DMS79 treated with DMSO at 0.1 percent for 48 hours (cell line): ENCODE measurements around the gene GCA.
A peak's percentile ranks its signal among the peaks of the same experiment; 100 is the strongest.

Experiments
- DNase-seq: peaks from one replicate; lab custom pipeline; 2025; lab: John Stamatoyannopoulos, UW

Gene GCA

GRCh38 chr2:162328424-162329157, 15.3 kb upstream of the GCA start:
- no peak for DNase-seq

- no peak for DNase-seq
Observed at GRCh38 chr2:162330881-162331280, 13.1 kb upstream of the GCA start.

GRCh38 chr2:162333968-162334367, 10.0 kb upstream of the GCA start:
- no peak for DNase-seq

- no peak for DNase-seq
Observed at GRCh38 chr2:162337868-162338267, 6.1 kb upstream of the GCA start.

- DNase-seq = no peak
Observed at GRCh38 chr2:162340822-162341221, 3.1 kb upstream of the GCA start.

- DNase-seq = no peak
Observed at GRCh38 chr2:162342321-162342720, 1.6 kb upstream of the GCA start.

- DNase-seq = no peak
Observed at GRCh38 chr2:162342841-162343240, 1.1 kb upstream of the GCA start.

GRCh38 chr2:162343492-162343823, 474 bp upstream of the GCA start:
- no peak for DNase-seq

GRCh38 chr2:162344617-162344950, 652 bp downstream of the GCA start:
- peak; percentile 49 for DNase-seq

- DNase-seq = no peak
Observed at GRCh38 chr2:162365392-162365791, 21.5 kb downstream of the GCA start.

- DNase-seq = no peak
Observed at GRCh38 chr2:162368494-162368893, 24.6 kb downstream of the GCA start.

GRCh38 chr2:162369551-162369950, 25.6 kb downstream of the GCA start:
- no peak for DNase-seq

GRCh38 chr2:162370931-162371330, 27.0 kb downstream of the GCA start:
- DNase-seq = no peak

- no peak for DNase-seq
Observed at GRCh38 chr2:162372818-162373217, 28.9 kb downstream of the GCA start.

GRCh38 chr2:162379719-162380580, 36.0 kb downstream of the GCA start:
- DNase-seq = no peak

GRCh38 chr2:162381851-162382250, 37.9 kb downstream of the GCA start:
- no peak for DNase-seq

- no peak for DNase-seq
Observed at GRCh38 chr2:162382278-162382677, 38.3 kb downstream of the GCA start.

- no peak for DNase-seq
Observed at GRCh38 chr2:162385536-162385935, 41.6 kb downstream of the GCA start.

GRCh38 chr2:162390801-162391200, 46.9 kb downstream of the GCA start:
- DNase-seq = no peak

- DNase-seq = no peak
Observed at GRCh38 chr2:162400336-162400735, 56.4 kb downstream of the GCA start.

- DNase-seq = no peak
Observed at GRCh38 chr2:162401871-162402270, 57.9 kb downstream of the GCA start.

GRCh38 chr2:162403884-162404283, 60.0 kb downstream of the GCA start:
- no peak for DNase-seq
